ENCODE data around the gene RAB42. TPM values are rescaled to one million over a fixed set of nuclear protein-coding genes. Genes with fewer than 3 reads are reported as not detected.

RAB42 gene
- total and polyA plus RNA-seq, 9 of the 15 experiments (the other 6 are each of a cell fraction or from before 2014, with no cell fraction given): 0.07 to 0.14 (median 0.12) TPM; not detected in 6

DNA sequence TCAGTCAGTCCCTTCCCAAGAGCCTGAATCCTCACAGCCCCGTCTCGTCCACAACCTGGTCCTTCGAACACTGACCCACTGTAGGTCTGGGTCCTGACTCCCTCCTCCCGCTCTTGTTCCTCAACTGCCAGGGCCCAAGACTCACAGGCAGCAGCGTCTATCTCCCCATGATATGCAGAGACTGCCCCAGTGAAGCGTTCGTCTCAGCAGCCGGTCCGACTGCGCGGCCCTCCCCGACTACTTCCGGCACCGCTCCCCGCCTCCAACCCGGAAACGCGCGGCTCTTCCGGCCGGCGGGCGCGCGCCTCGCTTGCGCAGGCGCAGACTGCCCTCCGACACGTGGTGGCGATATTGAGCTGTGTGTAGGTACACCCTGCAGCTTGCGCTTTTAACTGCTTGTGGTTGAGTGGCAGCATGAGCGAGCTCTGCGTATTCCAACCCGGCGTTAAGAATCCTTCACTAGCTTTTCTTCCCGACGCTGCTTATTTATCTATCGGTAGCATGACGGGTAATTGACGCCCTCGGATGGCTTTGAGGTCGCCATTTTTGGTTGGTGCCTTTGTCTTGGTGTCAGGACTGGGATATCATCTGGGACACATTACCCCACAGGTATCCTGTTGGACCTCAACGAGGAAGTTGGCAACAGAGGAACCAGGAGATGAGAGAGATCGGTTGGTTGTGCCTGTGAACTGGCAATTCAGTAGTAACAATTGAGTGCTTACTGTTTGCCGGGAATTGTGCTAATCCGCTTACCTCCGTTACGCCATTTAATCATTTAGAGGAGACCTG lies 51.0 kb downstream of the RAB42 start, which contains the start of gene TAF12 (continued):
- TF ChIP-seq RBM17 (IDR thresholded peaks at IDR 0.05; ENCODE audit: borderline replicate concordance, low read depth, low read length) (no peak), ZFPM2 (CRISPR knock-in tag; IDR thresholded peaks at IDR 0.05) (peak; percentile 82; the same call in 1 of the 2 replicates), CBFA2T2 (conservative IDR thresholded peaks at IDR 0.05) (peak; percentile 40), PHF8 (IDR thresholded peaks at IDR 0.05; ENCODE audit: borderline replicate concordance, low read length) (peak; percentile 98), ASH1L (IDR thresholded peaks at IDR 0.05; ENCODE audit: borderline replicate concordance, low read depth, partially characterized antibody) (peak; percentile 64), TAF15 (IDR thresholded peaks at IDR 0.05; ENCODE audit: low read depth, low read length) (no peak), RBBP5 (IDR thresholded peaks at IDR 0.05; ENCODE audit: borderline replicate concordance, insufficient read depth, low read length, poor library complexity, severe bottlenecking) (peak; percentile 86), ZNF143 (CRISPR knock-in tag; IDR thresholded peaks at IDR 0.05) (peak; percentile 51; the same call in 1 of the 2 replicates), ERF (CRISPR knock-in tag; IDR thresholded peaks at IDR 0.05) (peak; percentile 74; the same call in 1 of the 2 replicates), MAZ (CRISPR knock-in tag; conservative IDR thresholded peaks at IDR 0.05 in 1 of 2, IDR thresholded peaks at IDR 0.05 in 1 of 2) (peak; percentile 80 to 95), HNRNPLL (IDR thresholded peaks at IDR 0.05; ENCODE audit: low read depth, low read length, poor library complexity, severe bottlenecking) (peak; percentile 77), TAF9B (IDR thresholded peaks at IDR 0.05; ENCODE audit: partially characterized antibody) (peak; percentile 96), COPS2 (conservative IDR thresholded peaks at IDR 0.05) (no peak), SMARCA5 (IDR thresholded peaks at IDR 0.05) (no peak), ZKSCAN3 (CRISPR knock-in tag; IDR thresholded peaks at IDR 0.05) (no peak), GATAD2A (IDR thresholded peaks at IDR 0.05) (no peak), ESRRB (CRISPR knock-in tag; IDR thresholded peaks at IDR 0.05; ENCODE audit: borderline replicate concordance) (0 out of 2 replicates have a peak, but pooled peaks have one; percentile 19), ZKSCAN1 (IDR thresholded peaks at IDR 0.05; ENCODE audit: low read depth, low read length) (peak; percentile 48; the same call in 1 of the 2 replicates)
- TF ChIP-seq, protein P1, sequence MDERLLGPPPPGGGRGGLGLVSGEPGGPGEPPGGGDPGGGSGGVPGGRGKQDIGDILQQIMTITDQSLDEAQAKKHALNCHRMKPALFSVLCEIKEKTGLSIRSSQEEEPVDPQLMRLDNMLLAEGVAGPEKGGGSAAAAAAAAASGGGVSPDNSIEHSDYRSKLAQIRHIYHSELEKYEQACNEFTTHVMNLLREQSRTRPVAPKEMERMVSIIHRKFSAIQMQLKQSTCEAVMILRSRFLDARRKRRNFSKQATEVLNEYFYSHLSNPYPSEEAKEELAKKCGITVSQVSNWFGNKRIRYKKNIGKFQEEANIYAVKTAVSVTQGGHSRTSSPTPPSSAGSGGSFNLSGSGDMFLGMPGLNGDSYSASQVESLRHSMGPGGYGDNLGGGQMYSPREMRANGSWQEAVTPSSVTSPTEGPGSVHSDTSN (CRISPR knock-in tag; IDR thresholded peaks at IDR 0.05; ENCODE audit: low read depth): no peak; the same call in 1 of the 2 replicates
- TF ChIP-seq, protein P1 (tag; conservative IDR thresholded peaks at IDR 0.05; ENCODE audit: low read depth): peak; percentile 82
- TF ChIP-seq, protein P2, sequence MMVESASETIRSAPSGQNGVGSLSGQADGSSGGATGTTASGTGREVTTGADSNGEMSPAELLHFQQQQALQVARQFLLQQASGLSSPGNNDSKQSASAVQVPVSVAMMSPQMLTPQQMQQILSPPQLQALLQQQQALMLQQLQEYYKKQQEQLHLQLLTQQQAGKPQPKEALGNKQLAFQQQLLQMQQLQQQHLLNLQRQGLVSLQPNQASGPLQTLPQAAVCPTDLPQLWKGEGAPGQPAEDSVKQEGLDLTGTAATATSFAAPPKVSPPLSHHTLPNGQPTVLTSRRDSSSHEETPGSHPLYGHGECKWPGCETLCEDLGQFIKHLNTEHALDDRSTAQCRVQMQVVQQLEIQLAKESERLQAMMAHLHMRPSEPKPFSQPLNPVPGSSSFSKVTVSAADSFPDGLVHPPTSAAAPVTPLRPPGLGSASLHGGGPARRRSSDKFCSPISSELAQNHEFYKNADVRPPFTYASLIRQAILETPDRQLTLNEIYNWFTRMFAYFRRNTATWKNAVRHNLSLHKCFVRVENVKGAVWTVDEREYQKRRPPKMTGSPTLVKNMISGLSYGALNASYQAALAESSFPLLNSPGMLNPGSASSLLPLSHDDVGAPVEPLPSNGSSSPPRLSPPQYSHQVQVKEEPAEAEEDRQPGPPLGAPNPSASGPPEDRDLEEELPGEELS (CRISPR knock-in tag; IDR thresholded peaks at IDR 0.05; ENCODE audit: borderline replicate concordance): peak; percentile 74; the same call in 1 of the 2 replicates
- TF ChIP-seq, protein P3, sequence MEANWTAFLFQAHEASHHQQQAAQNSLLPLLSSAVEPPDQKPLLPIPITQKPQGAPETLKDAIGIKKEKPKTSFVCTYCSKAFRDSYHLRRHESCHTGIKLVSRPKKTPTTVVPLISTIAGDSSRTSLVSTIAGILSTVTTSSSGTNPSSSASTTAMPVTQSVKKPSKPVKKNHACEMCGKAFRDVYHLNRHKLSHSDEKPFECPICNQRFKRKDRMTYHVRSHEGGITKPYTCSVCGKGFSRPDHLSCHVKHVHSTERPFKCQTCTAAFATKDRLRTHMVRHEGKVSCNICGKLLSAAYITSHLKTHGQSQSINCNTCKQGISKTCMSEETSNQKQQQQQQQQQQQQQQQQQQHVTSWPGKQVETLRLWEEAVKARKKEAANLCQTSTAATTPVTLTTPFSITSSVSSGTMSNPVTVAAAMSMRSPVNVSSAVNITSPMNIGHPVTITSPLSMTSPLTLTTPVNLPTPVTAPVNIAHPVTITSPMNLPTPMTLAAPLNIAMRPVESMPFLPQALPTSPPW (CRISPR knock-in tag; IDR thresholded peaks at IDR 0.05): peak; percentile 88
